Fibroblast of lung (primary cell): ENCODE data around the gene ABCB11. TPM values are rescaled to one million over a fixed set of nuclear protein-coding genes. Genes with fewer than 3 reads are reported as not detected.

Source experiments
- DNase-seq, 2 donors: peaks; one replicate each; pipeline versions ENCODE4 v3.0.0 to v3.0.0-alpha.2; 2010; ENCODE audit warnings: low read depth in 2 of 2
- H2AFZ ChIP-seq: 2 replicates; pipeline ENCODE4 v1.5.1; 2012; ENCODE audit warnings: low read length, control low read depth, inconsistent platforms
- H3K27ac ChIP-seq: 2 replicates; pipeline ENCODE4 v1.5.1; 2011; ENCODE audit warnings: low read length, control low read depth; ENCODE audit not compliant: insufficient read depth
- H3K27me3 ChIP-seq: 2 replicates; pipeline ENCODE4 v1.5.1; 2011; ENCODE audit warnings: mild to moderate bottlenecking, low read length; ENCODE audit not compliant: control insufficient read depth, insufficient read depth
- H3K36me3 ChIP-seq: 2 replicates; pipeline ENCODE4 v1.5.1; 2011; ENCODE audit warnings: low read length; ENCODE audit not compliant: control insufficient read depth, insufficient read depth
- H3K4me1 ChIP-seq: 2 replicates; pipeline ENCODE4 v1.5.1; 2011; ENCODE audit warnings: low read length; ENCODE audit not compliant: control insufficient read depth, insufficient read depth; ENCODE audit errors: extremely low read depth
- H3K4me2 ChIP-seq: 2 replicates; pipeline ENCODE4 v1.5.1; 2011; ENCODE audit warnings: low read length, control low read depth; ENCODE audit not compliant: insufficient read depth; ENCODE audit errors: extremely low read depth
- H3K4me3 ChIP-seq, 4 experiments: fragments of 200-600 bp in 1 of 4; sonication (generic) in 1 of 4; replicated peaks in 1 of 4; 2 replicates each; pipeline ENCODE4 v1.5.1; 2011 to 2016; ENCODE audit warnings: low read length in 4 of 4, low read depth in 3 of 4, mild to moderate bottlenecking in 3 of 4, control low read depth in 2 of 4, inconsistent platforms in 1 of 4, mixed read lengths in 1 of 4; ENCODE audit not compliant: insufficient read depth in 1 of 4; ENCODE audit errors: control extremely low read depth in 1 of 4
- H3K79me2 ChIP-seq: 2 replicates; pipeline ENCODE4 v1.5.1; 2012; ENCODE audit warnings: mild to moderate bottlenecking, low read length, inconsistent platforms; ENCODE audit not compliant: control insufficient read depth, insufficient read depth
- H3K9ac ChIP-seq: 2 replicates; pipeline ENCODE4 v1.5.1; 2011; ENCODE audit warnings: mild to moderate bottlenecking, low read length, control low read depth; ENCODE audit not compliant: insufficient read depth
- H3K9me3 ChIP-seq: 2 replicates; pipeline ENCODE4 v1.5.1; 2012; ENCODE audit warnings: low read depth, low read length; ENCODE audit not compliant: control insufficient read depth, insufficient read depth
- H4K20me1 ChIP-seq: 2 replicates; pipeline ENCODE4 v1.5.1; 2011; ENCODE audit warnings: low read length; ENCODE audit not compliant: control insufficient read depth, insufficient read depth; ENCODE audit errors: extremely low read depth
- EZH2 ChIP-seq: IDR thresholded peaks from 2 replicates; pipeline ENCODE4 v1.5.1; 2012; ENCODE audit warnings: low read length, control low read depth, mild to moderate bottlenecking; ENCODE audit errors: missing control alignments
- polyA minus RNA-seq: library from RNA; depleted of rRNA, polyadenylated mRNA; stranded (reverse); fragments of >200 nt; gene quantifications from 2 replicates; pipeline ENCODE4 v1.2.3, GENCODE V29; 2011; ENCODE audit warnings: low replicate concordance
- polyA plus RNA-seq, 2 donors: library from polyadenylated mRNA; depleted of rRNA in 1 of 2; stranded (reverse) in 1 of 2; unstranded in 1 of 2; fragments of >200 nt; gene quantifications; 2 replicates each; pipeline ENCODE4 v1.2.1, GENCODE V29; 2011 to 2012; ENCODE audit warnings: missing spikeins in 1 of 2
- total RNA-seq: library from RNA; depleted of rRNA; stranded (reverse); fragments of >200 nt; gene quantifications from 2 replicates; pipeline ENCODE4 v1.2.1, GENCODE V29; 2014
- TF ChIP-seq, protein P1 (sequence below), 2 donors: IDR thresholded peaks in 1 of 2; conservative IDR thresholded peaks in 1 of 2; 1 replicate in 1 of 2; 2 replicates in 1 of 2; pipeline ENCODE4 v1.5.1; 2011 to 2012; ENCODE audit warnings: low read length in 2 of 2, control low read depth in 1 of 2, inconsistent platforms in 1 of 2, low read depth in 1 of 2, mild to moderate bottlenecking in 1 of 2

The ABCB11 gene
- total RNA-seq (not detected in 2 replicates), polyA plus RNA-seq (not detected in 2 replicates), polyA minus RNA-seq (not detected in 2 replicates)
- not detected in 2 replicates for polyA plus RNA-seq (2012)

DNA sequence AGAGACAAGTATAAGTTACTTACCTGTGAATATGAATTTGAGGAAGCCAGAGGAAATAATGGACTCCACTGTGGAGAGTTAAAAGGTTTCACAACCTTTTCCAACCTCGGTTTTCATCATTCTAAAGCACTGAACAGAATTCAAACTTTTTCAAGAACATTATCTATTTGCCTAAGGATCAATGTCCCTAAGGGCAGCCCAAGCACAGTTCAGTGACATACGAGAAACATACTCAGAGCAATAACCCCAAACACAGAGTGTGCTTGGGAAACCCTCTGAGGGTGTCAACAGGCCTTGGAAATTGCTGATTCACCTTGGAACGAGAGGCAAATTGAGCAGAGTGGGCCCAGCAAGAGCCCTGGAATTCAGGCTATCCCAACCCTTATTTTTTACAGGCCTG is at the start of gene ABCB11:
Gene ABCB11, minus strand, starts transcription at position 123 of the 400 bp plus-strand sequence. CDS start 13,199 bp downstream, outside the sequence.
- no peak for DNase-seq
- Histone ChIP-seq H3K36me3 (no peaks in the 10 kb centered on the region), H3K9me3 (no peaks in the 10 kb centered on the region), H3K27me3 (no peaks in the 10 kb centered on the region), H3K4me2 (no peak within 1 kb of the TSS), H3K9ac (no peak within 1 kb of the TSS), H2AFZ (no peak within 1 kb of the TSS), H4K20me1 (no peaks in the 10 kb centered on the region), H3K79me2 (no peaks in the 10 kb centered on the region), H3K27ac (no peak within 1 kb of the TSS), H3K4me1 (no peaks in the 10 kb centered on the region), H3K4me3 (no peak within 1 kb of the TSS)
- TF ChIP-seq, protein P1, sequence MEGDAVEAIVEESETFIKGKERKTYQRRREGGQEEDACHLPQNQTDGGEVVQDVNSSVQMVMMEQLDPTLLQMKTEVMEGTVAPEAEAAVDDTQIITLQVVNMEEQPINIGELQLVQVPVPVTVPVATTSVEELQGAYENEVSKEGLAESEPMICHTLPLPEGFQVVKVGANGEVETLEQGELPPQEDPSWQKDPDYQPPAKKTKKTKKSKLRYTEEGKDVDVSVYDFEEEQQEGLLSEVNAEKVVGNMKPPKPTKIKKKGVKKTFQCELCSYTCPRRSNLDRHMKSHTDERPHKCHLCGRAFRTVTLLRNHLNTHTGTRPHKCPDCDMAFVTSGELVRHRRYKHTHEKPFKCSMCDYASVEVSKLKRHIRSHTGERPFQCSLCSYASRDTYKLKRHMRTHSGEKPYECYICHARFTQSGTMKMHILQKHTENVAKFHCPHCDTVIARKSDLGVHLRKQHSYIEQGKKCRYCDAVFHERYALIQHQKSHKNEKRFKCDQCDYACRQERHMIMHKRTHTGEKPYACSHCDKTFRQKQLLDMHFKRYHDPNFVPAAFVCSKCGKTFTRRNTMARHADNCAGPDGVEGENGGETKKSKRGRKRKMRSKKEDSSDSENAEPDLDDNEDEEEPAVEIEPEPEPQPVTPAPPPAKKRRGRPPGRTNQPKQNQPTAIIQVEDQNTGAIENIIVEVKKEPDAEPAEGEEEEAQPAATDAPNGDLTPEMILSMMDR (conservative IDR thresholded peaks at IDR 0.05 in 1 of 2, IDR thresholded peaks at IDR 0.05 in 1 of 2; ENCODE audit: low read depth in 1 of 2, low read length in 2 of 2), result no peak

DNA sequence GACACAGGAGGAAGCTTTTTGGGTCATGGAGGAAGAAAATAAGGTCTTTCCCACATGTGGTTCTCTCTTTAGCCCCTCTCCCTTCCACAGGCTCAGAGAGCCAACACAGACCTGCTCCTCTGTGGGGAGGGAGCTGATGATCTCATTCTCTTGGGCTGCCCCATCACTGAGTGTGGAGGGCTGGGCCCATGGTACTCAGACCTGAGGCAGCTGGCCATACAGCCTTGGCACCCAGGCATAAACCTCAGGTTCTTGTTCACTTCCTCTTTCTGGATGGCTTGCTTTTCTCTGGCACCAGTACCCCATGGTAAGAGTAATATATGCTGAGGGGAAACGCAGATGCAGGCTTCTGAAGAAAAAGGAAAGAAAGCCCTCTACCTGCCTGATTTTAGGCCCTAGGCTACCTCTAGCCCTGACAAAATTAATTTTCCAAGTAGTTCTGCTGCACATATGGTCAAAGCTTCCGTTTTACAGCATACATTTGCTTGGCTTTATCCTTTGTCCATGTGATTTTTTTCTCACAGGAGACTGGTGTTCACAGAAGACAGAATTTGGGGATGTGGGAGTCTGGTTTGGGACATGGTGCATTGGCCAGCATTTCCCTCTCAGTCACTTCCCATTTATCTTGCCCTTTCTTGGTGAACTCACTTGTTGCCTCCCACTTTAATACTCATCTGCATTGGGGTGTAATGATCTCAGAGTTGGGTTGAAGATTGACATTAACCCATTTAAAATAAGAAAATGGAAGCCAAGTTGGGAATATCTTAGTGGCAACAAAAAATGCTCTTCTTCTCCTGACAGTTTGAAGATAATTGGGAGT is 49.3 kb upstream of the ABCB11 start:
- H2AFZ ChIP-seq, result no peak overlapping the region
- H3K9me3 ChIP-seq, result no peaks in the 10 kb centered on the region
- no peak overlapping the region for H3K4me3 ChIP-seq
- no peak overlapping the region for H3K27ac ChIP-seq
- no peak overlapping the region for H3K4me2 ChIP-seq
- TF ChIP-seq EZH2, result no peak
- TF ChIP-seq, protein P1 (conservative IDR thresholded peaks at IDR 0.05 in 1 of 2, IDR thresholded peaks at IDR 0.05 in 1 of 2; ENCODE audit: low read depth in 1 of 2, low read length in 2 of 2), result no peak
- no peaks in the 10 kb centered on the region for H3K27me3 ChIP-seq
- no peak overlapping the region for H3K9ac ChIP-seq
- peak in 1 of 2 donors; percentile 56 for DNase-seq
- H3K4me1 ChIP-seq, result no peaks in the 10 kb centered on the region
- H4K20me1 ChIP-seq, result no peaks in the 10 kb centered on the region
- H3K36me3 ChIP-seq, result no peaks in the 10 kb centered on the region
- H3K79me2 ChIP-seq, result no peaks in the 10 kb centered on the region

DNA sequence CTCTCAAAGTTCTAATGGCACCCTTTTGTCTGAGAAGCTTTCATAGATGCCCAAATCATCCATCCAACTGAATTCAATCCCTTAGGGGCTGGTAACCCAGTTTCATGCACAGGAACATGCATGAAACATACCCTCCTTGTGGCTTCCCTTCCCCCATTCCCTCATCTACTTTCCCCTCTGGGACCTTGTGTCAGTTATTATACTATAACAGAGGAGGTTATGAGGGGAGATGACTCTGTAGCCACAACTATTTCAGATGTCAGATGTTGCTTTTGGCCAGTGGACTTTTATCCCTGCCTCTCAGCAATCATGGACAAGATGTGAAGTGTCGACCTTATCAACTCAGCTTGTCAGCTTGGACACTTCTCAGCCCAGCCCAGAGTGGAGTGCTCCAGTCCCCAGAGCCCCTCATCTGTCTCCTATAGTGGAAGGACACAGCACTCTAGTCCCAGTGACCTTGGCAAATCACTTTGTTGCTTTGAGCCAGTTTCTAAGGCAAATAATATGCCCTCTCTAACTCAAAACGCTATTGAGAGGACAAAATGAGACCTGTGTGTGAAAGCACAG is 46.6 kb upstream of the ABCB11 start:
- no peaks in the 10 kb centered on the region for H3K9me3 ChIP-seq
- no peaks in the 10 kb centered on the region for H4K20me1 ChIP-seq
- DNase-seq, result no peak
- no peaks in the 10 kb centered on the region for H3K27me3 ChIP-seq
- no peak overlapping the region for H3K4me3 ChIP-seq
- no peak overlapping the region for H3K4me2 ChIP-seq
- H3K79me2 ChIP-seq, result no peaks in the 10 kb centered on the region
- H3K4me1 ChIP-seq, result no peaks in the 10 kb centered on the region
- no peak overlapping the region for H3K27ac ChIP-seq
- no peak for TF ChIP-seq EZH2
- TF ChIP-seq, protein P1 (conservative IDR thresholded peaks at IDR 0.05 in 1 of 2, IDR thresholded peaks at IDR 0.05 in 1 of 2; ENCODE audit: low read depth in 1 of 2, low read length in 2 of 2), result no peak
- H2AFZ ChIP-seq, result no peak overlapping the region
- no peak overlapping the region for H3K9ac ChIP-seq
- no peaks in the 10 kb centered on the region for H3K36me3 ChIP-seq
